Measurements from ENCODE around the gene MROH7.

GRCh38 chr1:54649921-54650320 lies 8.3 kb downstream of the MROH7 start:
- TF ChIP-seq CTCF (IDR thresholded peaks at IDR 0.05; ENCODE audit: low read depth, low read length, missing input control) (no peak), TAF1 (conservative IDR thresholded peaks at IDR 0.05) (no peak), FOXA1 (IDR thresholded peaks at IDR 0.05) (no peak), EGR1 (IDR thresholded peaks at IDR 0.05; ENCODE audit: low read depth in 2 of 2) (no peak), MAX (IDR thresholded peaks at IDR 0.05) (no peak), ATF3 (IDR thresholded peaks at IDR 0.05) (no peak)

Measured in liver (tissue), 3 donors.